Fibroblast of lung (primary cell): Measurements from ENCODE around the gene PANK4. TPM values are rescaled to one million over a fixed set of nuclear protein-coding genes. Genes with fewer than 3 reads are reported as not detected.

ENCODE experiments used
- DNase-seq, 2 donors: peaks; one replicate each; pipeline versions ENCODE4 v3.0.0 to v3.0.0-alpha.2; 2010; ENCODE audit warnings: low read depth in 2 of 2
- H2AFZ ChIP-seq: 2 replicates; pipeline ENCODE4 v1.5.1; 2012; ENCODE audit warnings: low read length, control low read depth, inconsistent platforms
- H3K27ac ChIP-seq: 2 replicates; pipeline ENCODE4 v1.5.1; 2011; ENCODE audit warnings: low read length, control low read depth; ENCODE audit not compliant: insufficient read depth
- H3K27me3 ChIP-seq: 2 replicates; pipeline ENCODE4 v1.5.1; 2011; ENCODE audit warnings: mild to moderate bottlenecking, low read length; ENCODE audit not compliant: control insufficient read depth, insufficient read depth
- H3K36me3 ChIP-seq: 2 replicates; pipeline ENCODE4 v1.5.1; 2011; ENCODE audit warnings: low read length; ENCODE audit not compliant: control insufficient read depth, insufficient read depth
- H3K4me1 ChIP-seq: 2 replicates; pipeline ENCODE4 v1.5.1; 2011; ENCODE audit warnings: low read length; ENCODE audit not compliant: control insufficient read depth, insufficient read depth; ENCODE audit errors: extremely low read depth
- H3K4me2 ChIP-seq: 2 replicates; pipeline ENCODE4 v1.5.1; 2011; ENCODE audit warnings: low read length, control low read depth; ENCODE audit not compliant: insufficient read depth; ENCODE audit errors: extremely low read depth
- H3K4me3 ChIP-seq, 4 experiments: fragments of 200-600 bp in 1 of 4; sonication (generic) in 1 of 4; replicated peaks in 1 of 4; 2 replicates each; pipeline ENCODE4 v1.5.1; 2011 to 2016; ENCODE audit warnings: low read length in 4 of 4, low read depth in 3 of 4, mild to moderate bottlenecking in 3 of 4, control low read depth in 2 of 4, inconsistent platforms in 1 of 4, mixed read lengths in 1 of 4; ENCODE audit not compliant: insufficient read depth in 1 of 4; ENCODE audit errors: control extremely low read depth in 1 of 4
- H3K79me2 ChIP-seq: 2 replicates; pipeline ENCODE4 v1.5.1; 2012; ENCODE audit warnings: mild to moderate bottlenecking, low read length, inconsistent platforms; ENCODE audit not compliant: control insufficient read depth, insufficient read depth
- H3K9ac ChIP-seq: 2 replicates; pipeline ENCODE4 v1.5.1; 2011; ENCODE audit warnings: mild to moderate bottlenecking, low read length, control low read depth; ENCODE audit not compliant: insufficient read depth
- H3K9me3 ChIP-seq: 2 replicates; pipeline ENCODE4 v1.5.1; 2012; ENCODE audit warnings: low read depth, low read length; ENCODE audit not compliant: control insufficient read depth, insufficient read depth
- H4K20me1 ChIP-seq: 2 replicates; pipeline ENCODE4 v1.5.1; 2011; ENCODE audit warnings: low read length; ENCODE audit not compliant: control insufficient read depth, insufficient read depth; ENCODE audit errors: extremely low read depth
- CTCF ChIP-seq, 2 donors: IDR thresholded peaks in 1 of 2; conservative IDR thresholded peaks in 1 of 2; 1 replicate in 1 of 2; 2 replicates in 1 of 2; pipeline ENCODE4 v1.5.1; 2011 to 2012; ENCODE audit warnings: low read length in 2 of 2, control low read depth in 1 of 2, inconsistent platforms in 1 of 2, low read depth in 1 of 2, mild to moderate bottlenecking in 1 of 2
- EZH2 ChIP-seq: IDR thresholded peaks from 2 replicates; pipeline ENCODE4 v1.5.1; 2012; ENCODE audit warnings: low read length, control low read depth, mild to moderate bottlenecking; ENCODE audit errors: missing control alignments
- polyA plus RNA-seq, 2 donors: library from polyadenylated mRNA; depleted of rRNA in 1 of 2; stranded (reverse) in 1 of 2; unstranded in 1 of 2; fragments of >200 nt; gene quantifications; 2 replicates each; pipeline ENCODE4 v1.2.1, GENCODE V29; 2011 to 2012; ENCODE audit warnings: missing spikeins in 1 of 2
- total RNA-seq: library from RNA; depleted of rRNA; stranded (reverse); fragments of >200 nt; gene quantifications from 2 replicates; pipeline ENCODE4 v1.2.1, GENCODE V29; 2014

Gene PANK4
- total and polyA plus RNA-seq, 2 donors (not counting 1 experiment from before 2014, with no cell fraction given): 8.5 to 17.0 TPM

- peaks cover 4% of the 10 kb centered on the region for H3K27me3 ChIP-seq
- no peak overlapping the region for H3K4me3 ChIP-seq
- no peak for DNase-seq
- H4K20me1 ChIP-seq: no peaks in the 10 kb centered on the region
- no peak overlapping the region for H3K27ac ChIP-seq
- H2AFZ ChIP-seq: no peak overlapping the region
- H3K36me3 ChIP-seq: no peaks in the 10 kb centered on the region
- H3K4me1 ChIP-seq: no peaks in the 10 kb centered on the region
- H3K4me2 ChIP-seq: no peak overlapping the region
- no peak for TF ChIP-seq EZH2
- TF ChIP-seq CTCF (conservative IDR thresholded peaks at IDR 0.05 in 1 of 2, IDR thresholded peaks at IDR 0.05 in 1 of 2; ENCODE audit: low read depth in 1 of 2, low read length in 2 of 2): no peak
- H3K9me3 ChIP-seq: no peaks in the 10 kb centered on the region
- no peaks in the 10 kb centered on the region for H3K79me2 ChIP-seq
- no peak overlapping the region for H3K9ac ChIP-seq
Measured at GRCh38 chr1:2473198-2473597, 53.2 kb downstream of the PANK4 start.

- no peak overlapping the region for H3K4me2 ChIP-seq
- H3K27ac ChIP-seq: no peak overlapping the region
- TF ChIP-seq EZH2: no peak
- no peak overlapping the region for H2AFZ ChIP-seq
- no peak overlapping the region for H3K9ac ChIP-seq
- H3K9me3 ChIP-seq: no peaks in the 10 kb centered on the region
- H3K36me3 ChIP-seq: no peaks in the 10 kb centered on the region
- no peaks in the 10 kb centered on the region for H3K4me1 ChIP-seq
- no peak overlapping the region for H3K4me3 ChIP-seq
- DNase-seq: no peak
- H3K27me3 ChIP-seq: peaks cover 4% of the 10 kb centered on the region
- H3K79me2 ChIP-seq: no peaks in the 10 kb centered on the region
- no peaks in the 10 kb centered on the region for H4K20me1 ChIP-seq
Measured at GRCh38 chr1:2472561-2473177, 53.7 kb downstream of the PANK4 start.

- Histone ChIP-seq H4K20me1 (no peaks in the 10 kb centered on the region), H3K4me1 (no peaks in the 10 kb centered on the region), H3K79me2 (no peaks in the 10 kb centered on the region), H3K27ac (no peak overlapping the region), H3K4me3 (no peak overlapping the region), H3K27me3 (peaks cover 4% of the 10 kb centered on the region), H3K9me3 (no peaks in the 10 kb centered on the region), H3K9ac (no peak overlapping the region), H3K4me2 (no peak overlapping the region), H2AFZ (no peak overlapping the region), H3K36me3 (no peaks in the 10 kb centered on the region)
- no peak for TF ChIP-seq EZH2
- TF ChIP-seq CTCF (conservative IDR thresholded peaks at IDR 0.05 in 1 of 2, IDR thresholded peaks at IDR 0.05 in 1 of 2; ENCODE audit: low read depth in 1 of 2, low read length in 2 of 2): no peak
- DNase-seq: no peak
Measured at GRCh38 chr1:2472109-2472508, 54.3 kb downstream of the PANK4 start.
